HEK293T (cell line): ENCODE measurements around the gene APPBP2.

Experiments
- CTCF ChIA-PET: fragments of 350-600 bp; formaldehyde crosslinking; extraction: SDS; loops from one replicate; lab custom pipeline; 2021; ENCODE audit warnings: antibody characterized with exemption, inconsistent platforms; lab: Yijun Ruan, JAX
- POLR2A ChIA-PET: fragments of 350-600 bp; formaldehyde crosslinking; extraction: SDS; loops from one replicate; lab custom pipeline; 2020; ENCODE audit warnings: antibody characterized with exemption, inconsistent platforms; lab: Yijun Ruan, JAX
- DNase-seq: peaks from one replicate; pipeline ENCODE4 v3.0.0; 2012; ENCODE audit warnings: mixed read lengths; ENCODE audit errors: extremely low spot score
- ARNT ChIP-seq: fragments of 450-650 bp; IDR thresholded peaks from 2 replicates; pipeline ENCODE4 v1.6.1; 2017; ENCODE audit warnings: mild to moderate bottlenecking
- BHLHE40 ChIP-seq: fragments of 450-650 bp; IDR thresholded peaks from 2 replicates; pipeline ENCODE4 v1.6.1; 2016; ENCODE audit warnings: mild to moderate bottlenecking, moderate library complexity, borderline replicate concordance
- CTBP1 ChIP-seq: fragments of 450-650 bp; IDR thresholded peaks from 2 replicates; pipeline ENCODE4 v1.6.1; 2016; ENCODE audit warnings: borderline replicate concordance
- ELF4 ChIP-seq: fragments of 450-650 bp; IDR thresholded peaks from 2 replicates; pipeline ENCODE4 v1.6.1; 2017; ENCODE audit warnings: antibody characterized with exemption
- FOXA1 ChIP-seq: fragments of 450-650 bp; IDR thresholded peaks from 2 replicates; pipeline ENCODE4 v1.6.1; 2016; ENCODE audit warnings: mild to moderate bottlenecking
- FOXK2 ChIP-seq: fragments of 450-650 bp; IDR thresholded peaks from 2 replicates; pipeline ENCODE4 v1.6.1; 2016; ENCODE audit warnings: mild to moderate bottlenecking
- FOXM1 ChIP-seq: fragments of 450-650 bp; IDR thresholded peaks from 2 replicates; pipeline ENCODE4 v1.6.1; 2017; ENCODE audit warnings: mild to moderate bottlenecking, borderline replicate concordance
- HDGF ChIP-seq: fragments of 450-650 bp; IDR thresholded peaks from 2 replicates; pipeline ENCODE4 v1.6.1; 2017; ENCODE audit warnings: antibody characterized with exemption, borderline replicate concordance
- L3MBTL2 ChIP-seq: fragments of 450-650 bp; conservative IDR thresholded peaks from 2 replicates; pipeline ENCODE4 v1.6.1; 2016; ENCODE audit warnings: mild to moderate bottlenecking
- LEF1 ChIP-seq: fragments of 450-650 bp; IDR thresholded peaks from 2 replicates; pipeline ENCODE4 v1.6.1; 2017; ENCODE audit warnings: mild to moderate bottlenecking, borderline replicate concordance
- NFRKB ChIP-seq: fragments of 450-650 bp; IDR thresholded peaks from 2 replicates; pipeline ENCODE4 v1.6.1; 2016; ENCODE audit warnings: mild to moderate bottlenecking, moderate library complexity
- SP1 ChIP-seq: fragments of 450-650 bp; IDR thresholded peaks from 2 replicates; pipeline ENCODE4 v1.6.1; 2017
- SUZ12 ChIP-seq: fragments of 450-650 bp; IDR thresholded peaks from 2 replicates; pipeline ENCODE4 v1.6.1; 2016; ENCODE audit warnings: mild to moderate bottlenecking
- TARDBP ChIP-seq: fragments of 450-650 bp; IDR thresholded peaks from 2 replicates; pipeline ENCODE4 v1.6.1; 2016
- ZNF384 ChIP-seq: fragments of 450-650 bp; IDR thresholded peaks from 2 replicates; pipeline ENCODE4 v1.6.1; 2016
- TF ChIP-seq, protein P1 (sequence below): fragments of 450-650 bp; IDR thresholded peaks from 2 replicates; pipeline ENCODE4 v1.6.1; 2016

APPBP2 gene

GRCh38 chr17:60510723-60511122 lies 15.3 kb downstream of the APPBP2 start:
- no peak for DNase-seq
- TF ChIP-seq ELF4 (no peak), SUZ12 (no peak), NFRKB (no peak), ZNF384 (no peak), CTBP1 (no peak), HDGF (no peak), ARNT (no peak), BHLHE40 (no peak), FOXA1 (no peak)
- ChIA-PET CTCF (no interaction called here), POLR2A (interaction anchor here (0.6 to 0.9 kb wide), 2 partner anchors 10 to 16 kb away, joined by 3 to 4 read pairs; partner anchors contain the start of gene APPBP2)

DNA sequence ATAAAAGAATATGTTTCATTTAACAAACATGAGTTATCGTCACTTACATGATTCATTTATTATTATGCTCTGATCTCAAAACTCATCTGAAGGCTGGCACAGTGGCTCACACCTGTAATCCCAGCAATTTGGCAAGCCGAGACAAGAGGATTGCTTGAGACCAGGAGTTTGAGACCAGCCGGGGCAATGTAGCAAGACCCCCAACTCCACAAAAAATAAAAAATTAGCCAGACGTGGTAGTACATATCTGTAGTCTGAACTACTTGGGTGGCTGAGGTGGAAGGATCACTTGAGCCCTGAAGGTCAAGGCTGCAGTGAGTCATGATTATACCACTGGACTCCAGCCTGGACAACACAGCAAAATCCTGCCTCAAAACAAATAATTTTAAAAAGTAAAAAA lies 16.0 kb downstream of the APPBP2 start:
- POLR2A ChIA-PET, result no interaction called here
- TF ChIP-seq BHLHE40 (no peak), ARNT (no peak), LEF1 (no peak), TARDBP (no peak), L3MBTL2 (no peak), ZNF384 (no peak), NFRKB (no peak), FOXM1 (no peak), CTBP1 (no peak), HDGF (no peak), FOXA1 (no peak)
- TF ChIP-seq, protein P1, sequence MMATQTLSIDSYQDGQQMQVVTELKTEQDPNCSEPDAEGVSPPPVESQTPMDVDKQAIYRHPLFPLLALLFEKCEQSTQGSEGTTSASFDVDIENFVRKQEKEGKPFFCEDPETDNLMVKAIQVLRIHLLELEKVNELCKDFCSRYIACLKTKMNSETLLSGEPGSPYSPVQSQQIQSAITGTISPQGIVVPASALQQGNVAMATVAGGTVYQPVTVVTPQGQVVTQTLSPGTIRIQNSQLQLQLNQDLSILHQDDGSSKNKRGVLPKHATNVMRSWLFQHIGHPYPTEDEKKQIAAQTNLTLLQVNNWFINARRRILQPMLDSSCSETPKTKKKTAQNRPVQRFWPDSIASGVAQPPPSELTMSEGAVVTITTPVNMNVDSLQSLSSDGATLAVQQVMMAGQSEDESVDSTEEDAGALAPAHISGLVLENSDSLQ, result no peak
- CTCF ChIA-PET, result no interaction called here
- DNase-seq, result no peak

DNA sequence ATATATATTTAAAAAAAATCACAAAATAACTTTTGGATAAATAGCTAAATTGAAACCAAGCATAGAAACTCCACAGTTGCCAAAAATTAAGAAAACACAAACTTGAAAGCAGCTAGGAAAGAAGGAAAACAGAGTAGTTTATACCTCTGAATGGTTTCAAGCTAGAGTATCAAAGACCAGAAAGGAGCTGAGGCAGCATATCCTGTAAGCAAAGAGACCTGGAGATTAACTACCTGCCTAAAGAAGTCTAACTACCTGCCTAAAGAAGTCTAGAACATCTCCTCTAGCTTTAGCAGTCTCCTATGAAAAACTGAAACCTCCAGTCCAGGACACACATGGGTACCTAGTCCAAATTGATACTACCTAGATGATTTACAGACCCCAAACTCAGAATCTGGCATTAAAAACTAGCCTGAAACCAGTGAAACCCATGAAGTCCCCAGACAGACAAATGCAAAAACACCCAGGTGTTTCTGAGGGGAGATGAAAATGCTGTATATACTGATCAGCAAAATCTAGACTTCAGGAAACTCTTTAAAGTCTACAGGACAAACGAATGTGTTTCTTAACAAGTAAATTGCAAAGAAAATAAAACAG lies 17.6 kb downstream of the APPBP2 start:
- no peak for DNase-seq
- ChIA-PET CTCF (no interaction called here), POLR2A (interaction anchor here (1.9 kb wide), 1 partner anchor 18 kb away, joined by 10 read pairs; the partner anchor contains the start of gene APPBP2)
- TF ChIP-seq ARNT, result no peak
- TF ChIP-seq L3MBTL2, result no peak
- TF ChIP-seq FOXM1, result no peak
- TF ChIP-seq FOXA1, result no peak
- TF ChIP-seq ELF4, result no peak
- no peak for TF ChIP-seq TARDBP
- TF ChIP-seq SP1, result no peak
- TF ChIP-seq, protein P1, result no peak
- no peak for TF ChIP-seq LEF1
- TF ChIP-seq HDGF, result no peak
- TF ChIP-seq BHLHE40, result no peak
- no peak for TF ChIP-seq ZNF384
- TF ChIP-seq FOXK2, result no peak

DNA sequence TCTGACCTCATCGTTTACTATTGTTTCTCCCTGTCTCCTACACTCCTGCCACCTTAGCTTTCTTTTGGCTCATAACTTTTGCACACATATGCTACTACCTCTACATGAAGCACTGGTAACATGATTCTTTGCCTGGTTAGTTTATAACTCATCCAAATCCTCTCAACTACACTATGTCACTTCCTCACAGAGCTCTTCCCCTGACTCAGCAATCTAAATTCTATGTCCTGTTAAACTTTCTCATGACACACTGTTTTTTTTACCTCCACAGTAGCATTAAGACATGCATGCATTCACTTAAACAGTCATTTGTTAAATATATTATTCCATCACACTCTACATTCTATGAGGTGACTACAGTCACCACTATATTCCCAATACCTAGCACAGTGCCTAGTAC lies 19.7 kb downstream of the APPBP2 start:
- TF ChIP-seq HDGF (no peak), ARNT (no peak), ELF4 (no peak), L3MBTL2 (no peak), ZNF384 (no peak), CTBP1 (no peak), FOXA1 (no peak), LEF1 (no peak), FOXM1 (no peak), FOXK2 (no peak), BHLHE40 (no peak), NFRKB (no peak)
- TF ChIP-seq, protein P1, result no peak
- DNase-seq, result no peak
- ChIA-PET CTCF (interaction anchor here (0.6 kb wide), 2 partner anchors 14 to 84 kb away, joined by 4 to 5 read pairs; no protein-coding TSS in a partner anchor), POLR2A (interaction anchor here (0.6 to 2.0 kb wide), 3 partner anchors 12 to 93 kb away, joined by 3 to 6 read pairs (median 6); partner anchors contain the start of genes APPBP2 and PPM1D)

DNA sequence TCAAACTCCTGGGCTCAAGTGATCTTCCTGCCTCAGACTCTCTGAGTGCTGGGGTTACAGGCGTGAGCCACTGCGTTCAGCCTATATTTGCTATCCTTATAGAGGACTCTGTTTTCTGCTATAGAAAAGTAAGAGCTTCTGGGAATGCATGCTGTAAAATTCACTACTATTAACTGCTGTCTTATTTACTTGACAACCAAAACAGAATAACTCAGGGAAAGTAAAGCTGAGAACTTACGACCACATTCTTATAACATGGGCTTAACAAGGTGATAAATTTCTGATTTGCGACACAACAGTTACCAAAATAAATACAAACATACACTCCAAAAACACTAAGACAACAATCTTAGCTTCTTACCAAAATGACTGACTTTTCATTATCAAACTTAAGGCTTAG lies 23.9 kb downstream of the APPBP2 start:
- POLR2A ChIA-PET, result no interaction called here
- TF ChIP-seq, protein P1, result peak; percentile 12; the same call in 1 of the 2 replicates
- no peak for TF ChIP-seq FOXM1
- no peak for TF ChIP-seq LEF1
- CTCF ChIA-PET, result no interaction called here
- DNase-seq, result no peak

- TF ChIP-seq, protein P1, result peak; percentile 57
- TF ChIP-seq BHLHE40, result no peak
- DNase-seq, result no peak
- ChIA-PET POLR2A (no interaction called here), CTCF (no interaction called here)
These were observed 24.5 kb downstream of the APPBP2 start for GRCh38 chr17:60501589-60501988.
